ENCODE results near the gene TMEM45B. TPM values are rescaled to one million over a fixed set of nuclear protein-coding genes. Genes with fewer than 3 reads are reported as not detected.

TMEM45B gene
- total RNA-seq, 4 donors from 2014 or later = 30.1 to 127 (median 92.9) TPM

DNA sequence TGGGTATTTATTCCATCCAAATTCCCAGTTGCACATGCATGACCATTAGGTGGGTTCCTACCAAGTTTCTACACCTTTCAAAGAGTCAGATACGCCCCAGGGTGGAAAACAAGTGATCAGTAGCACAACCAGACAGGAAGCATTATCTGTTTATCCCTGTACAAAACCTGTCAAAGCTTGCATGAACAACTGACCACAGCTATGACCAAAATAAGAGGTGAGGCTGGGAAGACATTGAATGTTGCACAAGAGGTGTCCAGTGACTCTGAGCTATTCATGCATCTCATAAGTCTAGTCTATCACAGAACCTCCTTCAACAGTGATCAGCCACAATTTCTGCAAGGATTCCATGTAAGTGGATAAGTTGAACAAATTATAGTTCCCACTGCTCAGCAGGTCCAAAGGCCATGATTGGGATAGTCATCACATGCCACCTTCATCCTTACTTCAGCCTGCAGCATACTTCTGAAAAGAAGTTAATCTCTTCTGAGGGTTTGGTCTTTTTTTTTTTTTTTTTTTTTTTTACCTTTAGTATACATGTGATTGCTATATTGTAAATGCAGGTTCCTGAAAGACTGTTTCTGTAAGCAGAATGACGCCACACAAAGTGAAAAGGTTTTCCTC lies 28.0 kb upstream of the TMEM45B start:
- no peak overlapping the region for H3K4me3 ChIP-seq
- no peak for DNase-seq
- TF ChIP-seq, protein P1, sequence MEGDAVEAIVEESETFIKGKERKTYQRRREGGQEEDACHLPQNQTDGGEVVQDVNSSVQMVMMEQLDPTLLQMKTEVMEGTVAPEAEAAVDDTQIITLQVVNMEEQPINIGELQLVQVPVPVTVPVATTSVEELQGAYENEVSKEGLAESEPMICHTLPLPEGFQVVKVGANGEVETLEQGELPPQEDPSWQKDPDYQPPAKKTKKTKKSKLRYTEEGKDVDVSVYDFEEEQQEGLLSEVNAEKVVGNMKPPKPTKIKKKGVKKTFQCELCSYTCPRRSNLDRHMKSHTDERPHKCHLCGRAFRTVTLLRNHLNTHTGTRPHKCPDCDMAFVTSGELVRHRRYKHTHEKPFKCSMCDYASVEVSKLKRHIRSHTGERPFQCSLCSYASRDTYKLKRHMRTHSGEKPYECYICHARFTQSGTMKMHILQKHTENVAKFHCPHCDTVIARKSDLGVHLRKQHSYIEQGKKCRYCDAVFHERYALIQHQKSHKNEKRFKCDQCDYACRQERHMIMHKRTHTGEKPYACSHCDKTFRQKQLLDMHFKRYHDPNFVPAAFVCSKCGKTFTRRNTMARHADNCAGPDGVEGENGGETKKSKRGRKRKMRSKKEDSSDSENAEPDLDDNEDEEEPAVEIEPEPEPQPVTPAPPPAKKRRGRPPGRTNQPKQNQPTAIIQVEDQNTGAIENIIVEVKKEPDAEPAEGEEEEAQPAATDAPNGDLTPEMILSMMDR (IDR thresholded peaks at IDR 0.05) = no peak
- TF ChIP-seq POLR2A (IDR thresholded peaks at IDR 0.05) = no peak
- 47 to 100% methylated on average over 1 to 2 of the region's 2 CpGs for WGBS, 2 donors
- H3K27ac ChIP-seq = no peak overlapping the region
- H3K9me3 ChIP-seq = no peaks in the 10 kb centered on the region
- H3K36me3 ChIP-seq = no peaks in the 10 kb centered on the region
- intact Hi-C loops (cut with DNase I) = loop anchor here (10.0 kb wide), 1 partner anchor 67 kb away; no protein-coding TSS in a partner anchor
- H3K4me1 ChIP-seq = peaks cover 0 to 5% (median 0%) of the 10 kb centered on the region in 3 donors
- no peaks in the 10 kb centered on the region for H3K27me3 ChIP-seq

DNA sequence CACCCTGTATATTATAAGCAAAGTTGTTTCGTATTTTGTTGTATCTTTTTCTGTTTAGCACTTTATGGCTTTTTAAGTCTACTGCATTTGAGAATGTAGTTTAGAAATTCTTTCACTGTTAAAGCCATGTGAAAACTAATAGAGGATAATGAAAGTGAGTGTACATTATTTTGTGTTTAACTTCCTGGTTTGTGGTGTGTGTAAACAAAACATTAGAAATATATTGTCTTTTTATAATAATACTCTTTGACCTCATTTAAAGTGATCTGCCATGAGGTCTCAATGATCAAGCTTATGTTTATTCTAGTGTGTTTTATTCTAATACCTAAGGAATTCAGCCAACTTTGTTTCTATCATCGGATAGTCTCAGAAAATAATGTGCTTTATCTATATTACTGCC lies 27.4 kb upstream of the TMEM45B start:
- 77 to 80% methylated on average over 2 of the region's 2 CpGs for WGBS, 2 donors
- peaks cover 0 to 11% (median 0%) of the 10 kb centered on the region in 3 donors for H3K4me1 ChIP-seq
- no peak for DNase-seq
- H3K9me3 ChIP-seq = no peaks in the 10 kb centered on the region
- H3K27ac ChIP-seq = no peak overlapping the region
- no peaks in the 10 kb centered on the region for H3K36me3 ChIP-seq
- H3K4me3 ChIP-seq = no peak overlapping the region
- intact Hi-C loops (cut with DNase I) = loop anchor here (10.0 kb wide), 1 partner anchor 67 kb away; no protein-coding TSS in a partner anchor
- H3K27me3 ChIP-seq = no peaks in the 10 kb centered on the region
- no peak for TF ChIP-seq POLR2A (IDR thresholded peaks at IDR 0.05)
- TF ChIP-seq, protein P1 (IDR thresholded peaks at IDR 0.05) = no peak

DNA sequence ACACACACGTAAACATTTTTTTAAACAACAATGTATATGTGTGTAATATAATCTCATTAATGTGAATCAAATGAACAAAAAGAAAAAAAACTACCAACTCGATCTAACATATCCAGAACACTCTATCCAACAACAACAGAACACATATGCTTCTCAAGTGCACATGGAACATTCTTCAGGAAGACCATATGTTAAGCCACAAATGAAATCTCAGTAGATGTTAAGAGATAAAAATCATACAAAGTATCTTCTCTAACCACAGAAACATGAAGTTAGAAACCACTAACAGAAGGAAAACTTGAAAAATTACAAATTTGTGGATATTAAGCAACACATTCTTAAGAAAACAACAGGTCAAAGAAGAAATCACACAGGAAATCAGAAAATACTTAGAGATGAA lies 25.5 kb upstream of the TMEM45B start:
- DNase-seq = no peak
- Histone ChIP-seq H3K27me3 (no peaks in the 10 kb centered on the region), H3K36me3 (no peaks in the 10 kb centered on the region), H3K27ac (no peak overlapping the region), H3K4me1 (peaks cover 0 to 13% (median 0%) of the 10 kb centered on the region in 3 donors), H3K4me3 (no peak overlapping the region), H3K9me3 (peaks cover 0 to 7% (median 4%) of the 10 kb centered on the region in 3 donors)
- WGBS, 2 donors = 61 to 75% methylated on average over 2 of the region's 2 CpGs
- intact Hi-C loops (cut with DNase I) = no loop called here
- TF ChIP-seq, protein P1 (IDR thresholded peaks at IDR 0.05) = no peak
- no peak for TF ChIP-seq POLR2A (IDR thresholded peaks at IDR 0.05)

DNA sequence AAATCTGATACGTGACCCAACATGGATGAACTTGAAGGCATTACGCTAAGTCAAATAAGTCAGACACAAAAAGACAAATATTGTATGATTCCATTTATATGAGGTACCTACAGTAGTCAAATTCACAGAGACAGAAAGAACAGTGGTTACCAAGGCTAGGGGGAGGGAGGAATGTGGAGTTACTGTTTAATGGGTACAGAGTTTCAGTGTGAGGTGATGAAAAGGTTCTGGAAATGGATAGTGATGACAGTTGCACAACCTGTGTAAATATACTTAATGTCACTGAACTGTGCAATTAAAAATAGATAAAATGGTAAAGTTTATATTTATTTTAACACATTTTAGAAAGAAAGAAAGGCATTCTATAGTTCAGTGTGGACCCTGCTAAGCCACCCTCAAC lies 24.1 kb upstream of the TMEM45B start:
- TF ChIP-seq POLR2A (IDR thresholded peaks at IDR 0.05) = no peak
- TF ChIP-seq, protein P1 (IDR thresholded peaks at IDR 0.05) = no peak
- peaks cover 0 to 13% (median 0%) of the 10 kb centered on the region in 3 donors for H3K4me1 ChIP-seq
- peaks cover 0 to 9% (median 7%) of the 10 kb centered on the region in 3 donors for H3K9me3 ChIP-seq
- H3K27ac ChIP-seq = no peak overlapping the region
- H3K4me3 ChIP-seq = no peak overlapping the region
- intact Hi-C loops (cut with DNase I) = no loop called here
- 84 to 88% methylated on average over 2 of the region's 2 CpGs for WGBS, 2 donors
- no peak for DNase-seq
- no peaks in the 10 kb centered on the region for H3K27me3 ChIP-seq
- H3K36me3 ChIP-seq = no peaks in the 10 kb centered on the region

DNA sequence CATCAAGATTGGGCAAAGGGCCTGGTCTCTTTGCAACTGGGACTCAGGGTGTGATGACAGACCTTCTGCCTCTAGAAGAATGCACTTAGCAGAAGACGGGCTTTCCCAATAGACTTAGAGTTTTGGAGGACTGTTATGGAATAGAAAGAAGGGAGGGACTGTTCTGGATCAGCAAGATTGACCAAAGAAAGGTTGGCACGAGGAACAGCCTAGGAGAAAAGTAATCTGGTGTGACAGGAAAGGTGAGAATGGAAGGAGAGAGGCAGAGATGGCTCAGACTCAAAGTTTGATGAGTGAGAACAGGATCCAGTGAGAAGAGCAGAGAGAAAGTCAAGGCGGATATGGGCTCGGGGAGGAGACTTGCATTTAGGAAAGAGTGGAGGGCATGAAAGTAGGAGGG lies 23.0 kb upstream of the TMEM45B start:
- intact Hi-C loops (cut with DNase I) = no loop called here
- H3K4me1 ChIP-seq = peaks cover 0 to 13% (median 0%) of the 10 kb centered on the region in 3 donors
- H3K4me3 ChIP-seq = no peak overlapping the region
- TF ChIP-seq POLR2A (IDR thresholded peaks at IDR 0.05) = no peak
- TF ChIP-seq, protein P1 (IDR thresholded peaks at IDR 0.05) = no peak
- no peak for DNase-seq
- H3K9me3 ChIP-seq = peaks cover 0 to 9% (median 7%) of the 10 kb centered on the region in 3 donors
- no peaks in the 10 kb centered on the region for H3K36me3 ChIP-seq
- no peak overlapping the region for H3K27ac ChIP-seq
- H3K27me3 ChIP-seq = no peaks in the 10 kb centered on the region
- 35 to 70% methylated on average over 3 to 4 of the region's 4 CpGs for WGBS, 2 donors

Data from esophagus squamous epithelium (tissue), 5 donors.